ENCODE results near the gene GJB5.
A peak's percentile ranks its signal among the peaks of the same experiment; 100 is the strongest.

The GJB5 gene

GRCh38 chr1:34777519-34778321, 22.9 kb downstream of the GJB5 start:
- no peak for DNase-seq (ENCODE audit: low read depth)

- DNase-seq (ENCODE audit: low read depth): no peak
These were observed 23.5 kb downstream of the GJB5 start for GRCh38 chr1:34778381-34778780.

- DNase-seq (ENCODE audit: low read depth): no peak
These were observed 24.2 kb downstream of the GJB5 start for GRCh38 chr1:34779005-34779404.

GRCh38 chr1:34779526-34779925, 24.7 kb downstream of the GJB5 start:
- DNase-seq (ENCODE audit: low read depth): no peak

- DNase-seq (ENCODE audit: low read depth): no peak
These were observed 25.1 kb downstream of the GJB5 start for GRCh38 chr1:34779962-34780361.

- DNase-seq (ENCODE audit: low read depth): no peak
These were observed 25.7 kb downstream of the GJB5 start for GRCh38 chr1:34780528-34780927.

- DNase-seq (ENCODE audit: low read depth): no peak
These were observed 26.4 kb downstream of the GJB5 start, which contains the start of gene GJB3 for GRCh38 chr1:34781071-34781843. Gene GJB3 (plus strand): TSS chr1:34781214. CDS start chr1:34784763, 3,549 bp downstream.

- DNase-seq (ENCODE audit: low read depth): no peak
These were observed 27.1 kb downstream of the GJB5 start for GRCh38 chr1:34781844-34782391.

GRCh38 chr1:34784751-34785221, 29.9 kb downstream of the GJB5 start:
- DNase-seq (ENCODE audit: low read depth): no peak

- no peak for DNase-seq (ENCODE audit: low read depth)
These were observed 30.5 kb downstream of the GJB5 start for GRCh38 chr1:34785231-34785874.

GRCh38 chr1:34785875-34786470, 31.1 kb downstream of the GJB5 start:
- no peak for DNase-seq (ENCODE audit: low read depth)

GRCh38 chr1:34786521-34787325, 31.9 kb downstream of the GJB5 start:
- peak; percentile 33 for DNase-seq (ENCODE audit: low read depth)

- DNase-seq (ENCODE audit: low read depth): no peak
These were observed 32.9 kb downstream of the GJB5 start for GRCh38 chr1:34787461-34788420.

GRCh38 chr1:34790985-34791384, 36.1 kb downstream of the GJB5 start:
- DNase-seq (ENCODE audit: low read depth): no peak

- DNase-seq (ENCODE audit: low read depth): no peak
These were observed 37.6 kb downstream of the GJB5 start for GRCh38 chr1:34792424-34792823.

- no peak for DNase-seq (ENCODE audit: low read depth)
These were observed 38.3 kb downstream of the GJB5 start, which contains the start of gene GJA4 for GRCh38 chr1:34792868-34793727. Gene GJA4 (plus strand): TSS chr1:34792999. CDS start chr1:34794214, 1,215 bp downstream.

- no peak for DNase-seq (ENCODE audit: low read depth)
These were observed 39.3 kb downstream of the GJB5 start for GRCh38 chr1:34794001-34794789.

GRCh38 chr1:34794790-34795180, 39.9 kb downstream of the GJB5 start:
- DNase-seq (ENCODE audit: low read depth): no peak
